GM18909 (cell line): Measurements from ENCODE around the gene DOK3.
"Not testable (repeated sequence)": the region's sequence is repeated elsewhere in the genome, so short reads cannot be mapped to it uniquely, and the experiment has no call there.

Experiments
- ATAC-seq: cut with Tn5 transposase; IDR thresholded peaks from one replicate; pipeline ENCODE4 v1.9.1; 2021; ENCODE audit warnings: mild to moderate bottlenecking; ENCODE audit not compliant: unreplicated experiment, poor library complexity

Gene DOK3

GRCh38 chr5:177537389-177538361, 28.0 kb upstream of the DOK3 start:
- no peak for ATAC-seq

GRCh38 chr5:177536386-177536785, 26.8 kb upstream of the DOK3 start:
- no peak for ATAC-seq

- no peak for ATAC-seq
These were observed 25.5 kb upstream of the DOK3 start for GRCh38 chr5:177535125-177535524.

- ATAC-seq: not testable (repeated sequence)
These were observed 24.8 kb upstream of the DOK3 start for GRCh38 chr5:177534433-177534832.

GRCh38 chr5:177531209-177531940, 21.7 kb upstream of the DOK3 start:
- no peak for ATAC-seq

- ATAC-seq: no peak
These were observed 21.0 kb upstream of the DOK3 start for GRCh38 chr5:177530638-177531037.

- no peak for ATAC-seq
These were observed 19.9 kb upstream of the DOK3 start for GRCh38 chr5:177529247-177530203.

- ATAC-seq: no peak
These were observed 19.0 kb upstream of the DOK3 start for GRCh38 chr5:177528631-177529030.

GRCh38 chr5:177527595-177527994, 18.0 kb upstream of the DOK3 start:
- ATAC-seq: no peak

- no peak for ATAC-seq
These were observed 17.2 kb upstream of the DOK3 start for GRCh38 chr5:177526791-177527190.

- ATAC-seq: no peak
These were observed 16.6 kb upstream of the DOK3 start for GRCh38 chr5:177526191-177526590.

GRCh38 chr5:177524941-177525655, 15.5 kb upstream of the DOK3 start:
- no peak for ATAC-seq

GRCh38 chr5:177524539-177524900, 14.9 kb upstream of the DOK3 start:
- ATAC-seq: no peak

- ATAC-seq: no peak
These were observed 14.3 kb upstream of the DOK3 start for GRCh38 chr5:177523711-177524538.

GRCh38 chr5:177520916-177521513, 11.4 kb upstream of the DOK3 start:
- ATAC-seq: no peak

- no peak for ATAC-seq
These were observed 10.6 kb upstream of the DOK3 start for GRCh38 chr5:177520271-177520670.

GRCh38 chr5:177519463-177520235, 10.0 kb upstream of the DOK3 start:
- no peak for ATAC-seq
